Measurements from ENCODE around the gene TPST1.
"Not testable (repeated sequence)": the region's sequence is repeated elsewhere in the genome, so short reads cannot be mapped to it uniquely, and the experiment has no call there.

TPST1 gene

DNA sequence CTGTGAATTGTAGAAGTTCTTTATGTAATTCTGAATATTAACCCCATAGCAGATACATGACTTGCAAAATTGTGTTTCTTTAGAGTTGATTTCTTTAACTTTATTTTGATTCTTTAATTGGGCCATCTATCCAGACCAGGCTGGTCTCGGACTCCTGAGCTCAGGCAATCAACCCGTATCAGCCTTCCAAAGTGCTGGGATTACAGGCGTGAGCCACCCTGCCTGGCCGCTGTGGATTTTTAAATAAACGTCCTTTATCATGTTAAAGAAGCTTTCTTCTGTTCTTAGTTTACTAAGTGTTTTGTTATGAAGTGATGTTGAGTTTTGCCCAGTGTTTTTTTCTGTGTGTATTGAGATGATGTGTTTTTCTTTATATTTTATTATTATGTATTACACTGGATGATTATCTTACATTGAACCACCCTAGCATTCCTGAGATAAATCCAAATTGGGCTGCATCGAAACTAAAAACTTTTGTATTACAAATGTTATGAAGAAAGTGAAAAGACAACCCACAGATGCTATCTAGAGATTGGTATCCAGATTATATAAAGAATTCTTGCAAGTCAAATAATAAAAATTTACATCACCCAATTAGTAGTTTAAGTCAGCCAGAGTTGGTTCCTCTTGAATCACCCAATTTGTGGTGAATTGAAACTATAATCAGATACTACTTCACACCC lies 118.1 kb downstream of the TPST1 start:
- H3K4me3 ChIP-seq (ENCODE audit: low read depth, low read length), result no peak overlapping the region
- no peak for DNase-seq (ENCODE audit: low read depth)
- TF ChIP-seq, protein P1, sequence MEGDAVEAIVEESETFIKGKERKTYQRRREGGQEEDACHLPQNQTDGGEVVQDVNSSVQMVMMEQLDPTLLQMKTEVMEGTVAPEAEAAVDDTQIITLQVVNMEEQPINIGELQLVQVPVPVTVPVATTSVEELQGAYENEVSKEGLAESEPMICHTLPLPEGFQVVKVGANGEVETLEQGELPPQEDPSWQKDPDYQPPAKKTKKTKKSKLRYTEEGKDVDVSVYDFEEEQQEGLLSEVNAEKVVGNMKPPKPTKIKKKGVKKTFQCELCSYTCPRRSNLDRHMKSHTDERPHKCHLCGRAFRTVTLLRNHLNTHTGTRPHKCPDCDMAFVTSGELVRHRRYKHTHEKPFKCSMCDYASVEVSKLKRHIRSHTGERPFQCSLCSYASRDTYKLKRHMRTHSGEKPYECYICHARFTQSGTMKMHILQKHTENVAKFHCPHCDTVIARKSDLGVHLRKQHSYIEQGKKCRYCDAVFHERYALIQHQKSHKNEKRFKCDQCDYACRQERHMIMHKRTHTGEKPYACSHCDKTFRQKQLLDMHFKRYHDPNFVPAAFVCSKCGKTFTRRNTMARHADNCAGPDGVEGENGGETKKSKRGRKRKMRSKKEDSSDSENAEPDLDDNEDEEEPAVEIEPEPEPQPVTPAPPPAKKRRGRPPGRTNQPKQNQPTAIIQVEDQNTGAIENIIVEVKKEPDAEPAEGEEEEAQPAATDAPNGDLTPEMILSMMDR (IDR thresholded peaks at IDR 0.05; ENCODE audit: control insufficient read depth, extremely low read depth, insufficient read depth), result no peak

DNA sequence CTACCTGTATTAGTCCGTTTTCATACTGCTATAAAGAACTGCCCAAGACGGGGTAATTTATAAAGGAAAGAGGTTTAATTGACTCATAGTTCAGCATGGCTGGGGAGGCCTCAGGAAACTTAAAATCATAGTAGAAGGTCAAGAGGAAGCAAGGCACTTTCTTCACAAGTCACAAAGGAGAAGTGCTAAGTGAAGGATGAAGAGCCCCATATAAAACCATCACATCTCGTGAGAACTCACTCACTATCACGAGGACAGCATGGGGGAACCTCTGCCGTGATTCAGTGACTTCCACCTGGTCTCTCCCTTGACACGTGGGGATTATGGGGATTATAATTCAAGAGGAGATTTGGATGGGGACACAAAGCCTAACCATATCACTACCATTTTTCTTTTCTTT lies 119.9 kb downstream of the TPST1 start:
- not testable (repeated sequence) for H3K4me3 ChIP-seq (ENCODE audit: low read depth, low read length); DNase-seq (ENCODE audit: low read depth)

DNA sequence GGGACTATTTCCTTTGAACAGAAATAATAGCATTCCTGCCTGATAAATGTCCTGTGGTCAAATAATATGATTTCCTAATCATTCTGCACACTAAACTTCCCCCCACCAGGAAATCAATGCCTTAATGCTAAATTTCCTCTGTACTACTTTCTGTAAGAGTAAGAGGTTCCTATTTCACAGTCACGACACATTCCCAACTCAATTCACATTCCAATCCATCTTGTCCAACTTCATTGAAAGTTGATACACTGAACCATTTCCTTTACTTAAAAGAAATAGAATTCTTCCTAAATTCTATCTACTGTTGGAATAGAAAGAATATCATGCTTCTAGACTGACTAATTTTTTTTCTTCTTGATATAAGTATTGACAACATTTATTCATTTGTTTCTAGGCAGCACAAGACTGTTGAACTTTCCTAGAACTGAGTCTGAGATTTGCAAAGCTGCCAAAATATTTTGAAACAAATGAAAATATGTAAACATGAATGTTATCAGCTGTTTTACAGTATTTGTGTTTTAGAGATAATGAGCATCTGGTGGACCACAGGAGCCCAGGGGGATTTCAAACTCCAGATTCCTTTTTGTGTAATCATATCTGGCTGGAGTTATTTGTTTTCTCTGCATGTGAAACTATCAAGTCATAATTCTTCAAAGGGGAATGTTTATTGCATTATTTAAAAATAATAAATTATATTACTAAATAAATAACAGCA lies 121.5 kb downstream of the TPST1 start:
- peak; percentile 31 for DNase-seq (ENCODE audit: low read depth)
- no peak overlapping the region for H3K4me3 ChIP-seq (ENCODE audit: low read depth, low read length)
- TF ChIP-seq, protein P1 (IDR thresholded peaks at IDR 0.05; ENCODE audit: control insufficient read depth, extremely low read depth, insufficient read depth), result no peak

DNA sequence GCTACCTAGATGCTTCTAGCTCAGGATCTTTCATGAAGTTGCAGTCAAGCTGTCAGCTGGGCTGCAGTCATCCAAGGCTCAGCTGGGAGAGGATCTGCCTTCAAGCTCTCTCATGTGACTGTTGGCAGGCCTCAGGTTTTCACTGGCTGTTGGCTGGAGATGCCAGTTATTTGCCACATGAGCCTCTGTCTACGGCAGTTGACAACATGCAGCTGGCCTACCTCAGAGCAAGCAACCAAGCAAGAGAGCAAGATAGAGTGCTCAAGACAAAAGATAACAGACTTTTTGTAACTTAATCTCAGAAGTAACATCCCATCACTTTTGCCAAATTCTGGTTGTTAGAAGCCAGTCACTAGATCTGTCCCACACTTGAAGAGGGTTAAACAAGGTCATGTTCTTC lies 125.8 kb downstream of the TPST1 start:
- DNase-seq (ENCODE audit: low read depth), result no peak
- TF ChIP-seq, protein P1 (IDR thresholded peaks at IDR 0.05; ENCODE audit: control insufficient read depth, extremely low read depth, insufficient read depth), result no peak
- H3K4me3 ChIP-seq (ENCODE audit: low read depth, low read length), result no peak overlapping the region

DNA sequence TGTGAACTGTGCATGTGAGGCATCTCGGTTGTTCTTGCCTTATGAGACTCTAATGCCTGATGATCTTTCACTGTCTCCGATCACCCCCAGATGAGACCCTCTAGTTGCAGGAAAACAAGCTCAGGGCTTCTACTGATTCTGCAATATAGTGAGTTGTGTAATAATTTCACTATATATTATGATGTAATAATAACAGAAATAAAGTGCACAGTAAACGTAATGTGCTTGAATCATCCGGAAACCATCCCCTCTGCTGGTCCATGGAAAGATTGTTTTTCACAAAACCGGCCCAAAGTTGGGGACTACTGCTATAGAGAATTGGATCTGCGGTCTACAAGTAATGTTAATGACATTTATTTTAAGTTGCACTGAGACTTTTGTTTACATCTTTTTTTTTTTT lies 126.7 kb downstream of the TPST1 start:
- no peak for DNase-seq (ENCODE audit: low read depth)
- H3K4me3 ChIP-seq (ENCODE audit: low read depth, low read length), result no peak overlapping the region
- TF ChIP-seq, protein P1 (IDR thresholded peaks at IDR 0.05; ENCODE audit: control insufficient read depth, extremely low read depth, insufficient read depth), result no peak

DNA sequence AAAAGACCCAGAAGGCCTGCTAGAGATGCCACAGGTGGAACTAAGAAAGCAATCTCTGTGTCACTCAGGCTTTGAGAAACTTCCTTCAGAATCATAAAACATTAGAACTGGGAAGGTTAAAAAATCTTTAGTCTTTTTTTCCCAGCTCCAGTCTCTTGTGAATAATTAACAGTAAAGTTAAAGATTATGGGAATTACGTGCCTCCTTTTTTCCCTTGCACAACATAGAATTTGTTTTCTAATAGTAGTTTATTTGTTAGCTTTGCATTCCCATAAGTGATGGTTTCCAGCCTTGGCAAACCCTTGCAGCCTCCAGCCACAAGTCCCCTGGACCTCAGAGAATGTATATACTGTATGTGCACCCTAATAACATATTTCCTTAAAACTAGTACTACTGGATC lies 128.3 kb downstream of the TPST1 start:
- DNase-seq (ENCODE audit: low read depth), result no peak
- H3K4me3 ChIP-seq (ENCODE audit: low read depth, low read length), result no peak overlapping the region
- TF ChIP-seq, protein P1 (IDR thresholded peaks at IDR 0.05; ENCODE audit: control insufficient read depth, extremely low read depth, insufficient read depth), result no peak

DNA sequence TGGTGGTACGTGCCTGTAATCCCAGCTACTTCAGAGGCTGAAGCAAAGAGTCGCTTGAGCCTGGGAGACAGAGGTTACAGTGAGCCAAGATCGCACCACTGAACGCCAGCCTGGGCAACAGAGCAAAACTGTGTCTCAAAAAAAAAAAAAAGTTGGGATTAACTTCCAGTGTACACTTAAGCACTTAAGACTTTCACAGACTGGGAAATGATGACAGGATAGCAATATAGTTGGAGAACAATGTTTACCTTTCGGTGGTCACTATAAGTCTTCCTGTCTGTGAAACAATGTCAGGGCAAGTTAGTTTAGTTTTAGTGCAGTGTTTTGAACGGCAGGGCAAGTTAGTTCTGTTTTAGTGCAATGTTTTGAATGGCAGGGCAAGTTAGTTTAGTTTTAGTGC lies 130.2 kb downstream of the TPST1 start:
- TF ChIP-seq, protein P1 (IDR thresholded peaks at IDR 0.05; ENCODE audit: control insufficient read depth, extremely low read depth, insufficient read depth), result no peak
- no peak overlapping the region for H3K4me3 ChIP-seq (ENCODE audit: low read depth, low read length)
- DNase-seq (ENCODE audit: low read depth), result no peak
